HepG2 (cell line): ENCODE results near the gene GPR33. TPM values are rescaled to one million over a fixed set of nuclear protein-coding genes. Genes with fewer than 3 reads are reported as not detected.

ENCODE experiments used
- FOXO4 ChIP-seq: sonication (generic); formaldehyde crosslinking; conservative IDR thresholded peaks from 2 replicates; pipeline ENCODE4 v1.8.1; 2023; ENCODE audit warnings: missing genetic modification reagents
- GATAD1 ChIP-seq: IDR thresholded peaks from 2 replicates; pipeline ENCODE4 v1.6.1; 2016; ENCODE audit warnings: missing genetic modification reagents, missing compliant biosample characterization
- IRF1 ChIP-seq: sonication (generic); formaldehyde crosslinking; IDR thresholded peaks from 2 replicates; pipeline ENCODE4 v1.4.0; 2020; ENCODE audit warnings: low read depth, mild to moderate bottlenecking, missing genetic modification reagents
- IRF2 ChIP-seq: IDR thresholded peaks from 2 replicates; pipeline ENCODE4 v1.6.1; 2018; ENCODE audit warnings: missing genetic modification reagents, missing compliant biosample characterization
- PHF21A ChIP-seq: sonication (generic); formaldehyde crosslinking; IDR thresholded peaks from 2 replicates; pipeline ENCODE4 v1.5.0; 2020; ENCODE audit warnings: mild to moderate bottlenecking, missing genetic modification reagents
- TFDP1 ChIP-seq: IDR thresholded peaks from 2 replicates; pipeline ENCODE4 v1.6.1; 2016; ENCODE audit warnings: missing compliant biosample characterization, missing genetic modification reagents, borderline replicate concordance
- ZBTB39 ChIP-seq: sonication (generic); formaldehyde crosslinking; IDR thresholded peaks from 2 replicates; pipeline ENCODE4 v1.5.0; 2020; ENCODE audit warnings: missing genetic modification reagents
- ZMYM2 ChIP-seq: sonication (generic); formaldehyde crosslinking; IDR thresholded peaks from 2 replicates; pipeline ENCODE4 v1.8.0; 2022; ENCODE audit warnings: mild to moderate bottlenecking, missing genetic modification reagents
- ZNF205 ChIP-seq: IDR thresholded peaks from 2 replicates; pipeline ENCODE4 v1.6.1; 2018; ENCODE audit warnings: missing biosample characterization, missing genetic modification reagents
- ZNF281 ChIP-seq: sonication (generic); formaldehyde crosslinking; IDR thresholded peaks from 2 replicates; pipeline ENCODE4 v1.4.0; 2020; ENCODE audit warnings: missing genetic modification reagents, borderline replicate concordance
- ZNF350 ChIP-seq: sonication (generic); formaldehyde crosslinking; IDR thresholded peaks from 2 replicates; pipeline ENCODE4 v1.4.0; 2020; ENCODE audit warnings: mild to moderate bottlenecking, low read depth, missing genetic modification reagents, borderline replicate concordance
- ZNF598 ChIP-seq: sonication (generic); formaldehyde crosslinking; IDR thresholded peaks from 2 replicates; pipeline ENCODE4 v1.5.1; 2020; ENCODE audit warnings: mild to moderate bottlenecking, missing genetic modification reagents, borderline replicate concordance
- ZNF616 ChIP-seq: sonication (generic); formaldehyde crosslinking; IDR thresholded peaks from 2 replicates; pipeline ENCODE4 v1.5.0; 2020; ENCODE audit warnings: low read depth, mild to moderate bottlenecking, missing genetic modification reagents
- ZNF639 ChIP-seq: conservative IDR thresholded peaks from 2 replicates; pipeline ENCODE4 v1.6.1; 2018; ENCODE audit warnings: missing genetic modification reagents
- ZUFSP ChIP-seq: sonication (generic); formaldehyde crosslinking; IDR thresholded peaks from 2 replicates; pipeline ENCODE4 v1.9.0; 2021; ENCODE audit warnings: missing genetic modification reagents, mild to moderate bottlenecking, borderline replicate concordance
- polyA plus RNA-seq, 8 experiments: library from polyadenylated mRNA; depleted of rRNA in 3 of 8; stranded (reverse) in 7 of 8; unstranded in 1 of 8; fragments of >200 nt; fragmentation: Illumina TruSeq in 4 of 8; extraction: Trizol in 4 of 8; gene quantifications; 2 replicates each; pipeline versions ENCODE4 v1.2.1 to v1.2.3, GENCODE V29; 2011 to 2016; ENCODE audit warnings: low read depth in 4 of 8, missing spikeins in 1 of 8, mixed read lengths in 1 of 8; ENCODE audit not compliant: insufficient read depth in 1 of 8
- total RNA-seq, 5 experiments: library from RNA; depleted of rRNA; stranded (reverse); fragments of >200 nt; fragmentation: Illumina TruSeq; extraction: Trizol; gene quantifications; 2 replicates each; pipeline ENCODE4 v1.2.3, GENCODE V29; 2016; ENCODE audit warnings: low read depth in 1 of 5

The GPR33 gene
- total and polyA plus RNA-seq, 2 of the 13 experiments (the other 11 are each of a cell fraction or from before 2014, with no cell fraction given) = not detected

GRCh38 chr14:31457665-31458659, 29.9 kb downstream of the GPR33 start (continued):
- peak; percentile 69 for TF ChIP-seq ZBTB39
- TF ChIP-seq ZNF598 (CRISPR knock-in tag) = no peak
- 0 out of 2 replicates have a peak, but pooled peaks have one; percentile 9 for TF ChIP-seq ZNF281 (CRISPR knock-in tag)
- TF ChIP-seq PHF21A (CRISPR knock-in tag) = no peak
- TF ChIP-seq ZUFSP (CRISPR knock-in tag) = no peak
- no peak for TF ChIP-seq IRF1
- no peak for TF ChIP-seq TFDP1 (CRISPR knock-in tag)
- TF ChIP-seq GATAD1 (CRISPR knock-in tag) = peak; percentile 49
- TF ChIP-seq ZNF205 = peak; percentile 35; the same call in 1 of the 2 replicates
- TF ChIP-seq FOXO4 (CRISPR knock-in tag) = no peak
- no peak for TF ChIP-seq ZNF616 (CRISPR knock-in tag)
- TF ChIP-seq ZNF350 (CRISPR knock-in tag) = no peak
- TF ChIP-seq ZNF639 (CRISPR knock-in tag) = no peak
- no peak for TF ChIP-seq ZMYM2 (CRISPR knock-in tag)
- peak; percentile 83 for TF ChIP-seq IRF2
